ENCODE results near the gene INPP5E. TPM values are rescaled to one million over a fixed set of nuclear protein-coding genes. Genes with fewer than 3 reads are reported as not detected.
A peak's percentile ranks its signal among the peaks of the same experiment; 100 is the strongest.

The INPP5E gene
- total and polyA plus RNA-seq, 2 donors (not counting 1 experiment from before 2014, with no cell fraction given): 3.9 to 7.8 TPM

DNA sequence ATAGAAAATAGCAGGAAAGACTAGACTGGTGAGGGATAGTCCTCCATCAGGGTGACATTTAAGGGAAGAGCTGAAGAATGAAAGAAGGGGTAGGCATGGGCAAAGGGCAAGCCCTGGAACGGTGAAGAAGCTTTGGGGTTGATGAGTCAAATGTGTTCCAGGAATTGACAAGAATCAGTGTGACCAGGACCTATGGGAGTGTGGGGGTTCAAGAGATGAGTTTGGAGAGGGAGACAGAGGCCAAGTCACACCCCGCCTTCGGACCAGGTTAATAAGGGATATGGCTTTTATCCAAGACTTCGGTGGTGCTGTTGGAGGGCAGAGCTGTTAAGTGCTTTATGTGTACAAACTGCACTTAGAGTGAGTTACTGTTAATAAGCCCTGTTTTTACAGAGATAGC is 28.3 kb downstream of the INPP5E start:
- H3K27ac ChIP-seq (ENCODE audit: insufficient read depth, low read length): peak overlapping the region; percentile 96

GRCh38 chr9:136410500-136411287 is 29.0 kb downstream of the INPP5E start, which contains the start of the genes ENTR1 and PMPCA:
Gene ENTR1 (minus strand): TSS chr9:136410614. CDS start chr9:136410397, 217 bp downstream.
Gene PMPCA (plus strand): TSS chr9:136410658. CDS start chr9:136410669, 11 bp downstream.
- Histone ChIP-seq H3K9ac (ENCODE audit: insufficient read depth, low read length) (peak within 1 kb of the TSS; percentile 95), H3K79me2 (ENCODE audit: control insufficient read depth, insufficient read depth, low read length) (peaks cover 43% of the 10 kb centered on the region), H3K27me3 (ENCODE audit: control insufficient read depth, insufficient read depth, low read length) (no peaks in the 10 kb centered on the region), H3K4me3 (replicated peaks in 1 of 4; ENCODE audit: control extremely low read depth in 1 of 4, insufficient read depth in 1 of 4, low read depth in 3 of 4, low read length in 4 of 4) (peak within 1 kb of the TSS; percentile 79 to 99 (median 98)), H3K27ac (ENCODE audit: insufficient read depth, low read length) (peak within 1 kb of the TSS; percentile 96), H4K20me1 (ENCODE audit: control insufficient read depth, extremely low read depth, insufficient read depth, low read length) (no peaks in the 10 kb centered on the region), H3K4me2 (ENCODE audit: extremely low read depth, insufficient read depth, low read length) (peak within 1 kb of the TSS; percentile 96), H3K36me3 (ENCODE audit: control insufficient read depth, insufficient read depth, low read length) (peaks cover 28% of the 10 kb centered on the region), H2AFZ (ENCODE audit: low read length) (peak within 1 kb of the TSS; percentile 39), H3K9me3 (ENCODE audit: control insufficient read depth, insufficient read depth, low read depth, low read length) (no peaks in the 10 kb centered on the region), H3K4me1 (ENCODE audit: control insufficient read depth, extremely low read depth, insufficient read depth, low read length) (peaks cover 11% of the 10 kb centered on the region)
- DNase-seq (ENCODE audit: low read depth in 2 of 2): peak; percentile 82
- TF ChIP-seq CTCF (conservative IDR thresholded peaks at IDR 0.05 in 1 of 2, IDR thresholded peaks at IDR 0.05 in 1 of 2; ENCODE audit: low read depth in 1 of 2, low read length in 2 of 2) (no peak), EZH2 (IDR thresholded peaks at IDR 0.05; ENCODE audit: low read length, missing control alignments) (no peak)

More for the DNA sequence above, 28.3 kb downstream of the INPP5E start:
- peaks cover 11% of the 10 kb centered on the region for H3K4me1 ChIP-seq (ENCODE audit: control insufficient read depth, extremely low read depth, insufficient read depth, low read length)
- peaks cover 28% of the 10 kb centered on the region for H3K36me3 ChIP-seq (ENCODE audit: control insufficient read depth, insufficient read depth, low read length)
- no peaks in the 10 kb centered on the region for H3K9me3 ChIP-seq (ENCODE audit: control insufficient read depth, insufficient read depth, low read depth, low read length)
- H3K4me3 ChIP-seq (replicated peaks in 1 of 4; ENCODE audit: control extremely low read depth in 1 of 4, insufficient read depth in 1 of 4, low read depth in 3 of 4, low read length in 4 of 4): peak overlapping the region; percentile 79 to 99 (median 98)
- H3K79me2 ChIP-seq (ENCODE audit: control insufficient read depth, insufficient read depth, low read length): peaks cover 43% of the 10 kb centered on the region
- no peaks in the 10 kb centered on the region for H3K27me3 ChIP-seq (ENCODE audit: control insufficient read depth, insufficient read depth, low read length)
- no peak overlapping the region for H2AFZ ChIP-seq (ENCODE audit: low read length)
- peak overlapping the region; percentile 95 for H3K9ac ChIP-seq (ENCODE audit: insufficient read depth, low read length)
- no peaks in the 10 kb centered on the region for H4K20me1 ChIP-seq (ENCODE audit: control insufficient read depth, extremely low read depth, insufficient read depth, low read length)
- DNase-seq (ENCODE audit: low read depth in 2 of 2): no peak
- TF ChIP-seq EZH2 (IDR thresholded peaks at IDR 0.05; ENCODE audit: low read length, missing control alignments) (no peak), CTCF (conservative IDR thresholded peaks at IDR 0.05 in 1 of 2, IDR thresholded peaks at IDR 0.05 in 1 of 2; ENCODE audit: low read depth in 1 of 2, low read length in 2 of 2) (no peak)
- H3K4me2 ChIP-seq (ENCODE audit: extremely low read depth, insufficient read depth, low read length): peak overlapping the region; percentile 93

- Histone ChIP-seq H2AFZ (ENCODE audit: low read length) (peak overlapping the region; percentile 30), H3K4me2 (ENCODE audit: extremely low read depth, insufficient read depth, low read length) (peak overlapping the region; percentile 96), H3K27me3 (ENCODE audit: control insufficient read depth, insufficient read depth, low read length) (no peaks in the 10 kb centered on the region), H3K36me3 (ENCODE audit: control insufficient read depth, insufficient read depth, low read length) (peaks cover 27% of the 10 kb centered on the region), H3K79me2 (ENCODE audit: control insufficient read depth, insufficient read depth, low read length) (peaks cover 43% of the 10 kb centered on the region), H3K9me3 (ENCODE audit: control insufficient read depth, insufficient read depth, low read depth, low read length) (no peaks in the 10 kb centered on the region), H3K4me3 (replicated peaks in 1 of 4; ENCODE audit: control extremely low read depth in 1 of 4, insufficient read depth in 1 of 4, low read depth in 3 of 4, low read length in 4 of 4) (peak overlapping the region; percentile 69 to 98 (median 77)), H3K27ac (ENCODE audit: insufficient read depth, low read length) (peak overlapping the region; percentile 81), H4K20me1 (ENCODE audit: control insufficient read depth, extremely low read depth, insufficient read depth, low read length) (no peaks in the 10 kb centered on the region), H3K4me1 (ENCODE audit: control insufficient read depth, extremely low read depth, insufficient read depth, low read length) (peaks cover 11% of the 10 kb centered on the region), H3K9ac (ENCODE audit: insufficient read depth, low read length) (peak overlapping the region; percentile 82)
- no peak for TF ChIP-seq EZH2 (IDR thresholded peaks at IDR 0.05; ENCODE audit: low read length, missing control alignments)
- no peak for TF ChIP-seq CTCF (conservative IDR thresholded peaks at IDR 0.05 in 1 of 2, IDR thresholded peaks at IDR 0.05 in 1 of 2; ENCODE audit: low read depth in 1 of 2, low read length in 2 of 2)
- peak; percentile 17 to 43 for DNase-seq (ENCODE audit: low read depth in 2 of 2)
These were observed 29.8 kb downstream of the INPP5E start for GRCh38 chr9:136409557-136410455.
